HG03039 (cell line): Measurements from ENCODE around the gene LHFPL2.

Source experiments
- ATAC-seq: cut with Tn5 transposase; IDR thresholded peaks from one replicate; pipeline ENCODE4 v1.9.1; 2021; ENCODE audit warnings: mild to moderate bottlenecking, moderate library complexity; ENCODE audit not compliant: unreplicated experiment

Gene LHFPL2

DNA sequence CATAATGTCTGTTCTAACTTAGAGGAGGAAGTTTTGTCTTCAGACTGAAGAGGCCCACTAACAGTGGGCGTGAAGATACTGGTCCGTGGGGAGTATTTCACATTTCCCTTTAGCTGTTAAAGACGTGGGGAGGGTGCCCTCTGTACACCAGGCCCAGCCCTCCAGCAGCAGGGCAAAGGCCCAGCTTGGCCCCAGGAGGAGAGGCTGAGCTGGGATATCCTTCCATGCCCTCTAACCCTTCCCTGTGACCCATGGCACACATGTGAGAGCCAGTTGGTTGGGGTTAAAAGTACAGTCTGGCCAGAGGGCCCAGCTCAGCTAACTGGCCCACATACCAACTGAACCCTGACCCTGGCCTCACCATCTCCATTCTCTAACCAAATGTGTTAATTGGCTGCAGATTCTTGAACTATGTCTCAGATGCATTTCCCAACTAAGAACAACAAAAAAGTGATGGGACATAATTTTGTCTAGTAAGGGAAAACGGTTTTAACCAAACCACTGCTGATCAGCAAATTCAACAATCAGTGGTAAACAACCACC is 74.4 kb downstream of the LHFPL2 start:
- ATAC-seq = no peak

DNA sequence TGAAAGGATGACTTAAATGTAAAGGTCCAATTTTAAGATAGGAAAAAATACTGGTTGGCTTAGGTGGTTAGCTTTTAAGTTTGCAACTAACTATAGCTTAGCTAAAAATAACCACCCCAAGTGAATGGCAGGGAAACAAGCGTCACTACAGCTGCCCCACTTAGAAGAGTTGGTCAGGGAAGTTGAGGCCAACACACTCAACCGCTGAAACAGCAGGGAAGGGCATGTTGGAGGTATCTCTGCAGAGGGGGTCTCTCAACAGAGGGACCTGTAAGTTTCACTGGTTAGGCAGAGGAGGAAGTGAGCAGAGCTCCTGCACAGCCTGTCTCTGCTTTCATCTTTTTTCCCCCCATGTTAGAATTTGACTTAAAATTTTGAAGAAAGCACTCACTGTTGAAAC is 75.3 kb downstream of the LHFPL2 start:
- ATAC-seq = peak; percentile 39

DNA sequence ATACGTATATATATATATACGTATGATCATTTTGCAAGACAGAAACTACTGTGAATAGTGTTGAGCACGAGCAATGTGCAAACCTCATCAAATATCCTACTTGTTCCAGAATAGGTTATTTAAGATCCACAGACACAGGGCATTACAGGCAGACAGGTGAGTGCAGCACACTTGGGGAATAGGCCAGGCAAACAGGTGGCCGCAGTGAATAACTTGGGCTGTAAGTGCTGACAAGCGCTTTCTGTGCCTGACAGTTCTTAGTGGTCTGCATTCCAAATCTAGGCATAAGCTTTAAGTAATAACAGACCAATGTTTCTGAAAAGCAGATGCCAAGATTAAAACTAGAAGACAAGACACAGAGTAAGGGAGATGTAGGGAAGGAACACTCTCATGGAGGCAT is 77.9 kb downstream of the LHFPL2 start:
- no peak for ATAC-seq

DNA sequence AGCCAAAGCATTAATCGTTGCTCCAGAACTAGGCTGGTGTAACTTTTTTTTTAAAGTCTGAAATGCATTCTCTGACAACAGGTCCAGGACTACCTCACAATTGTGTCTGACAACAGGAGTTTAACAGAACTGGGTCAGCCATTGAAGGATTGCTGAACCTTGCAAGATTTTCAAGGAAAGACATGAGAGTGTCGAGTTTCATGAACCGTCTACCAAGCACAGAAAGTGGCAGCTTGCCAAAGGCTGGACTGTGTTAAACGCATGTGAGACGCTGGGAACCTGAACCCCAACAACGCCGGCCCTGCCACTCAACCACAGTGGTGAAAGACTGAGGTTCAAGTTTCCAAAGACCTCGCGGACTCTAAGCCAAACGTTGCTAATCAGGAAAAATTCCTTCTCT is 79.1 kb downstream of the LHFPL2 start:
- no peak for ATAC-seq

DNA sequence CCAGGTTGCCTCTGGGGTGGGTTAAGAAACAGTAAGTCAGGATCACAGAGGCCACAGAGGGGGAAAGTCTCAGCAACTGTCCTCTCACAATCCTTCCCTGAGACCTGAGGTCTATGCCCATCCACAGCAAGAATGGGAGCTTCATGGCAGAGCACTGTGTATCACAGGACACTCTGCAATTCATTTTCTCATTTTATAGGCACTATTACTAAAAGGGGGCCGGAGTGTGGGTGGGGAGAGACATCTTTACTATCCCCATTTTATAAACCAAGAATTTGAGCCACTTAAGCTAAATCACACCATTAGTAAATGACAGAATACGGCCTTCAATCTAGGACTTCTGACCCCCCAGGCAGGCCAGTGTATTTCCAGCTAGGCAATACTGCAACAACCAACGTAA is 79.9 kb downstream of the LHFPL2 start:
- no peak for ATAC-seq

DNA sequence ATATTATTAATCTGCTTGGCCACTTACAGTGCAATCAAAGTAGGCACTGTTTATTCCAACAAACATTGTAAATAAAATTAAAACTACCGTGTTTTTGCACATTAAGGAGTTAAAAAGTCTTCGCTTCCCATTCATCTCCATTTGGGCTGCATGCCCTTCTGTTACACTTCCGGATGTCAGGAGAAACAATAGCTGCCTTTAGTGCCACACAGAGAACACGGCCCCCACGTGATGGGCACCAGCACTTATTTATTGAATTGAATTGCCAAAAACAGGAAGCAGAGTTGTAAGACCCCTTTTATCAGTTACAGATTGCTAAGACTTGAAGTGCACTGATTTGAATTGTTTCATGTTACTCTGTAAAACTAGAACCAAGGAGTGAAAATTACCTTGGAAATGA is 80.4 kb downstream of the LHFPL2 start:
- no peak for ATAC-seq

DNA sequence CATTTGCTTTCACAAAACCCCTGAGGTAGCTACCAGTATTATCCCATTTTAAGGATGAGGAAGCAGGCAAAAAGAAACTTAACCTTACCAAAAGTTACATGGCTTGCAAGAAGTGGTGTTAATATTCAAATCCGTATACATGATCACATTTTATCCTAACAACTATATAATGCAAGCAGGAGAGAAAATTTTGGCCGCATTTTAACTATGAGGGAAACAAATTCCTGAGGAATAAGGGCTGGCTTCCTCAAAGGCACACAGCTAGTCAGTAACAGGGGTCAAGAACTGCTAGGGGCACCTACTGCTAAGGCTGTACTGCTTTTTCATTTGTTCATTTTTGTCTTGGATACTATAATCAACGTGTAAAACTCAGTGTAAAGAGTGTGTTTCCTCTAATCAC is 81.0 kb downstream of the LHFPL2 start:
- ATAC-seq = no peak

DNA sequence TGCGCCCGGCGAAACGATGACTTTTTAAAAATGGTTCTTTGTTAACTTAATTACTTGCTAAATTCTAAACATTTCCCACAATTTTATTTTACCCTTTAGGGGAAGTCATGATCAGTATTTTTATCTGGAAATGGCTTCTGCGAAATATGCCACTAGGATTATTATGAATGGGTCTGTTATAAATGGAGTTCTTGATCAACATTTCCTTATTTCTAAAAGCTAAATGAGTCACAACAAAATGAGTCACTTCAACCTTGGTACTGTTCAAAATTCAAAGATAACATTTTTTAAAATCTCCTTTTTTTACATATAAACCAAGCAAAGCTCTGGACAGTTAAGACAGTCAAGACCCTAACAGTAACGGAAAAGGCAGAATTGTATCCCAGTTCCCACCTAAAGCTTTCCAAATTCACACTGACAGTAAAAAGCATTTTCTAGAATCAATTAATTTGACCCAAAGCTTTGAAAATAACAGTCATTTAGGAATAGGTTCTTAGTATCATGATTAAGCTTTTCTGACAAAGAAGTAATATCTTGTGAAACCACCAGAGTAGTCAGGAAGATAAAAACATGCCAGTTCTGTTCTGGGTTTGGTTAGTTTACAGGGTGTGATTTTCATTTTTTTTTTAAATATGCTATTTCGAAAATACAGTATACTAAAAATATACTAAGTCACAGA is 81.7 kb downstream of the LHFPL2 start:
- no peak for ATAC-seq

DNA sequence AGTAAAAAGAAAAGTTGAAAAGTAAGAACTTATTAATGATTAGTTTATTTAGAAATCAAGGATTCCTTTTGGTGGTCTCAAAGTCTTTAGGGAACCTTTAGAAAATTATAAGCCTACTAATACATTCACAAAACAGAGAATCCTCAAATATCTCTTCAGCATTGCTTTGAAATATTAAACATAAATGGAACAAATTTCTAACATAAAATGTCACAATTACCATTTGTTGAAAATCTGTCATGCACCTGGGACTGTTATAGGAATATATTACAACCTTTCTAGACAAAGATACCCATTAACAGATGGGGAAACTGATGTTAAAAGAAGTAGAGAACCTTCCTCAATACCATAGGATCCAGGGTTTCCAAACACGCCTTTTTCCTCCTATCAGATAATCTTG is 83.2 kb downstream of the LHFPL2 start:
- ATAC-seq = no peak

DNA sequence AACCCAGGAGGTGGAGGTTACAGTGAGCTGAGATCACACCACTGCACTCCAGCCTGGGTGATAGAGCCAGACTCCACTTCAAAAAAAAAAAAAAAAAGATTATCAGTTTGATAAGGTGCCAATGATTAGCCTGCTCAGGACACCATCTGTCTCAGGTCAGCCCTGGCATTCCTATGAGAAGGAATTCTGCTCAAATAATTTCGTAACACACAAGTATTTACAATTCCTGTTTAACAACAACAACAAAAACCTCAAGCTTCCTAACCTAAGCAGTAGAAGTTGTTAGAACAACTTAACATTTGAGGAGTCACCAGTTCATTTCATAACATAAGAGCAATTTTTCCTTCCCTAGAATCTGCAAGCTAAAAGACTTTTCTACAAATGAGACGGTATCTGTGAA is 85.0 kb downstream of the LHFPL2 start:
- no peak for ATAC-seq

DNA sequence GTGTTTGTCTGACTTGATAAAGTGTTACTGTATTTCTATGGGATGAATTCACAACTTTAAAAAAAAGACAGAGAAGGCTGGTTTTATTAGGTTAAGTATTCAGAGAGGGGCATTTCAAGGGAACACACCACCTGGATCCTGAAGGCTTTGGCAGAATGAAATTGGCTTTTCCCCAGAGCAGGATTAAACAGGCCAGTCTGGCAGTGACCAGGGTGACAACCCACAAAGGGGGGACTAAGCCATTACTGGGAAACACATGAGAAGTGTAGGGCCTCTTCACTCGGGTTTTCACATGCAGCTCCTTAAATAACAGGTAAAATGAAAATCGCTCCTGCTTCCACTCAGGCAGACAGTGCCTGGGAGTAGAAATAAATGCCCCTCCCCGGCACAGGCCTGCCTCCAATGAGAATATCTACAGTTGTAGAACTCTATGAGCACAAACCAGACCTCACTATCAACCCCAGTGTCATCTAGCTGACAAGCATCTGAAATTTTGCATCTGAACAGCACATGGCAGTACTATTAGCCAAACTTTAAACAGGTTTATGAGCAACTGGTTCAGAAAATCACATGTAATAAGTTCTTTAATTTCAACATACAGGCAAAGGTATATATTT is 85.8 kb downstream of the LHFPL2 start:
- ATAC-seq = no peak

DNA sequence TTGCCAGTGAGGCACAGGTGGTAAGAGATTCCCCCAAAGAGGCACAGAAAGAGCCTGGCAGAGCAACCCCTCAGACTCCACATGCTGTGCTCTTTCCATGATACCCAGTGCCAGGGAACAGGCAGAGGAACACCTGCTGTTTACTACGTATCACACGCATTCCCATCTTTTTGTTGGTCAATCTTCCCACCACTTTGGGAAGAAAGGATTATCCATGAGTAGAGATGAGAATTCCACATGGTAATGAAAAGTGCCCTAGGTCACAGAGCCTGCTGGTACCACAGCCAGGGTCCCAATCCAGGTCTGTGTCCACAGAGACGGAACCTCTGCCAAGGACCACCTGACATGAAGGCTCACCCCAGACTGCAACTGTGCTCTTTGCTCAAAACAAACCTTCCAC is 86.6 kb downstream of the LHFPL2 start:
- no peak for ATAC-seq

DNA sequence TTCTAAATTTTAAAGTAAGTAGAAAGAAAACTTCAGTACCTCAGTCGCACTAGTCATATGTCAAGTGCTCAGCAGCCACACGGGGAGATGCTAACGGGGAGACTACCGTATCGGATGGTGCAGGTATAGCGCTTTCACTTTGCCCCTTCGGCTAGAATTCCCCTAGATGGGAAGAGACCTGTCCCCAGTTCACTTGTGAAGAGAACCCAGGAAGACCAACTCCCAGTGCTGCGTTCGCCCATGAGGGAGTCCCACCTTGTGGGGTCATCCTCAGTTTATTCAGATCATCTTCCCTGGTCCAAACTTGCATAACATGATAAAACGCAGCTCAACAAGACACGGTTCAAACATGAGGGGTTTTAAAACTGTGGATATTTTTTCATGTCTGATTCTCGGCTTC is 87.3 kb downstream of the LHFPL2 start:
- no peak for ATAC-seq

DNA sequence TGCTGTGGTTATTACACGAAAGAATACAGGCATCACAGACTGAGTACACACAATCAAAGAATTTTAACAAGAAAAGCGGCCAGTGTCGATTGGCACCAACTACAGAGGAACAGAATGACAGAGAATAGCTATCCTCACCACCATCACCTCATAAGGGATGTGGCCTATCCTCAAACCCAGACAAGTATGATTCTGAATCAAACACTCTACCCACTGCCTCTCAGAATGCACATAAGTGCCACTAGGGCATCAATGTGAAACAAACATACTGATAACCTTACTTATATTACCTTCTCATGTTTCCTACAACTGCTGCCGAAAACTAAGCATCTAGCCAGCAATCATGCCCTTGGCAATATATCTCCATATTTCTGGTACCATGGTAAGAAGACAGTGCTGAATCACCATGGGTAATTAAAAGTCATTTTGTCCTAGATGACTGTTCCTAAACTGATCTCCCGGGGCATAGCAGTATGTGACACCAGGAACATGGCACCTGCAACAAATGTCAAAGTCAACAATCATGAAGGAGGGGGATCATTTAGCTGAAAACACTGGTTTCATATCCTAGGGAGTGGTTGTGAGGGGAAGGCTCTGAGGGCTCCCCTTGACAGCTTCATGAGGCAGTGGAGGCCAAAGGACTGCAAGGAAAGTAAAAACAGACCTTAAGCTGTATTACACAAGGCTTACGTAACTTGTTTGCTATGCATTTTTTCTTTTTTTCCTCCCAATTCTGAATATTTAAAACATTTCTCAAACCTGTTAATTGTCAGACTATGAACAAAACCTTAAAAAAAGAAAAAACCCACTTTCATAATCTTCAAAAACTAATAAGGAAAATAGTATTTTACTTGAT is 88.3 kb downstream of the LHFPL2 start:
- ATAC-seq = no peak

DNA sequence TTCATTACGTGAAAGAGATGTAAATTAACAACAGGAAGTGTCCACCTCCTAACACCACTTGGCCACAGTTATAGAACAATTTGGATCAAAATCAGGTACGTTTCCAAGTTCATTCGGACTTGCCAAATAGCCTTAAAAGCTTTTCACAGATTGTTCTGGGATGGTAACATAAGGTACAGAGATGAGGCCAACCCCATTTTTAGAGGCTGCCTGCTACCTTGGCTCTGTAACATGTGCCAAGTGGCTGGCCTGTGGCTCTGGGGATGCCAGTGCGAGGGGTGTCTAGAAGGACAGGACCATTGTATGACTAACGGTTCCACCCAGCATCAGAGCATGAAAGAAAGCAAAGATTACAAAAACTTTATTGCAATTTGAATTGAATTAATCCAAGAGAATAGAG is 91.0 kb downstream of the LHFPL2 start:
- ATAC-seq = no peak

DNA sequence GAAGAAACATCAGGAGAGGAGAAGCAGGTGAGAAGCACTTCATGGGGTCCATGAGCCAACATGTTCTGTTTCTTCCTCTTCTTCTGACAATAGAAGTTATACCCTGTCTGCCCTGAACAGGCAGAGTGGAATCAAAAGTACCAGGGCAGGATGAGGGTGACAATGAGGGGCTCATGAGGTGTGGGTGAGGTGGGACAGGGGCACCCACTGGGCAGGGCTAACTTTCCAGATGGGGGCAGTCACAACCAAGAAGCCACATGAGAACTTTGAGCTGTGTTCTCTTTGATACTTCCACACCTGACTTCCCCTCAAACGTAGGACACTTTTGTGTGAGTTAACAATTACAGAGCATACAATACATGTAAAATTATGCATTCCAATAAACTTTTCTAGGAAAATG is 92.7 kb downstream of the LHFPL2 start:
- no peak for ATAC-seq

DNA sequence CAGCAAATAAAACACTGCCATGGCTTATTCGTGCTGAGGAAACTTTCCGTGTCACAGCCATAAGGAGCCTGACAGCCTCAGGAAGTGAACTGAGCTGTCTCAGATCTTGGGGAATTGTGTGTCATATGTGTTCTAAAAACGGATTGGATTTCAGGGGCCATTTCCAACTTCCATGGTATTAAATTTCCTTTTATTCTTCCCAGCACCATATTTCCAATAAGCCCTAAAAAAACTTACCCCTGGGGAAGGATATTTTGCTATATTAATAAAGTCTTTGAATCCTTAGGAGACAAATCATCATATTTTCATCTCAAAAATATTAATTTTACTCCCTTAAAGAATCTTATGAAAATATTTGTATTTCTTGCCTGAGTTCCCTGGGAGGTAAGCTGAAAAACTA is 93.9 kb downstream of the LHFPL2 start:
- ATAC-seq = no peak

DNA sequence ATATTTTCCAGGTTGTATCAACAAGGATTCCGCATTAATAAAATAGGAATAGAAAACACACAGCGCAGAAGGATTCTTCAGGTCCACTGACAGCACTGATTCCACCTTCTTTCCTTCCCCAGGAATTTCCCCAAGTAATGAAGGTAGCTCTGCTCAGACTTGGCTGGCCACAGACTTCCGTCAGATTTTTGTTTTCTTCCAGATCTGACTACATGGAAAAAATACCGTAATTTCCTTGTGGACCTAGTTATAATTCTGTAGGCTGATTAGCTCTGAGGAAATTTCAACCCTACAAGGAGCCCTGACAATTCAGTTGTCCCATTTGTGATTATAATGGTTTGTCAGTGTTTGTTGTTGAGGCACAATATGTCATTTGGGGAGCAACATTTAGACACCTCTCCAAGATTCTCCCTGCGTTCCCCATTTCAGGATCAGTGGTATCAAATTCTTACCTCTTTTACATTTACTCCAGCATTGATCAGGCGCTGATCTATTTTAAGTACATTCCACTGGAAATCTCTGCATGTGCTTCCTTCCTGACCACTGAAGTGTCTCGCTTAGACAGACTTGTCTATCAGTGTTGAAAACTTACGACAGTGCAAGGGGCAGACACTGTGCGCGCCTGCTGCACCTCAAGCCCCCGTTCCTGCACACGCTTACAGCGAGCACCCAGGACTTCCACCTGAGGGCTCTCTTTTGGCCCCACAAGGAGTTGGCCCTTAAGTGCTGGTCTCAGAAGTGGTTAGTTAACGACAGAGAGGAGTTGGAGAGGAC is 94.8 kb downstream of the LHFPL2 start:
- no peak for ATAC-seq

DNA sequence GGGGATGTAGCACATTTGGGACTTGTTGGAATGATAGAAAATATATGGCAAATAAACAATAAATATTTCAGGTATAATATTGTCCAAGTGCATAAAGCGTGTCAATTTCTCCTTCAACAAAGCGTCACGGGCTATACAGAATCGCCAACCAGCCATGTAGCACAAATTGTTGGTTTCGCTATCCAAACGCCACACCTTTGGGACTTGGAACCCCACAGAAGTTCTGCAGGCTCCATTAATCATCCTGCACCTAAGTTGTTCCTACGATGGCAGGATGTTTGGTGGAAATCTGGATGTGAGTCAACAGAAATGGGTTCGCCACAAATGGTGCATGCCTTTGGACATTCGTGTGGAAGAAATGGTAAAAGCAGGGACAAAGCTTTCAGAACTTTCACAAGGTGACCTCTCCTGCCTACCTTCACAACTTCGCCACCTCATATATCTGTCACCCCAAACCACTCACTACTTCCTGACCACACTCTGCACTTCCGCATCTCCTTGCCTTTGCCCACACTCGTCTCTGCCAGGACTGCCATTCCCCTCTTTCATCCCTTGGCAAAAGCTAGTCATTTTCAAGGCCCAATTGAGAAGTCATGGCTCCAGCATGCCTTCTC is 95.7 kb downstream of the LHFPL2 start:
- ATAC-seq = no peak

DNA sequence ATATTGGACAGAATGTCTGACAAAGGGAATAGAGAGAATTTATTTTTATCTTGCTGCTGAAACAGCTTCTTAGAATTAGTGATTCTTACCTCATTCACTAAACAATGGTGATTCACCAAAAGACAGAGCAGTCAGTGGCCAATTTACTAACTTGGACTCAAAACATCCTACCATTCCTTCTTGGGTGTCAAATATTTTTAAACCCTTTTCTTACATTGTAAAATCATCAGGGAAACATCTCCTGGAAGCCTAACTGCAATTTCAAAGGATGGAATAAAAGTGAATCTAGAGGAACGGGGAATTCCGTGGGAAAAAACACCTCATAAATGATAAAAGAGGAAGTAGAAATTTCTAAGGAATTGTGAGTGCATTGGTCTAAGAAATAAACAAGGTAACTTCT is 97.7 kb downstream of the LHFPL2 start:
- ATAC-seq = no peak

DNA sequence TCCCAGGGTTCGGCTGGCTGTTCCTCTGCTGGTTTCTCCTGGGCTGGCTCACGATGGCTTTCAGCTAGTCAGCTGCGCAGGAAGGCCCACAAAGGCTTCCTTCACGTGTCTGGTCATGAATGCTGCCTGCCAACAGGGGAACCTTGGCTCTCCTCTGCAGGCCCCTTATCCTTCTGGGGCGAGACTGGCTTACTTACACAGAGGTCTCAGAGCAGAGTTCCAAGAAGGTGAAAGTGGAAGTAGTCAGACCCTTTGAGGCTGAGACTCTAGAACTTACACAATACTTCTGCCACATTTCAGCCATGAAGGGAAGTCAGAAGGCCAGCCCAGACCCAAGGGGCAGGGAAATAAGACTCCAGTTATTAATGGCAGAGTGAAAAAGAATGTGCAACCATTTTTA is 99.5 kb downstream of the LHFPL2 start:
- ATAC-seq = no peak
